Nephron progenitor cell (in vitro differentiated cells): Measurements from ENCODE around the gene CD55.

Experiments used
- DNase-seq: peaks from one replicate; pipeline ENCODE4 v3.0.0; 2021
- H3K27ac Mint-ChIP-seq: 2 replicates; pipeline ENCODE4 v1.8.0; 2021; ENCODE audit warnings: mild to moderate bottlenecking, moderate library complexity, mixed read lengths
- H3K27me3 Mint-ChIP-seq: 2 replicates; pipeline ENCODE4 v1.8.0; 2021; ENCODE audit warnings: mild to moderate bottlenecking, low read depth, mixed read lengths; ENCODE audit not compliant: poor library complexity
- H3K36me3 Mint-ChIP-seq: 2 replicates; pipeline ENCODE4 v1.8.0; 2021; ENCODE audit warnings: low read depth, mixed read lengths
- H3K4me1 Mint-ChIP-seq: 2 replicates; pipeline ENCODE4 v1.8.0; 2021; ENCODE audit warnings: mixed read lengths
- H3K4me3 Mint-ChIP-seq: 2 replicates; pipeline ENCODE4 v1.8.0; 2021; ENCODE audit warnings: mild to moderate bottlenecking, moderate library complexity, mixed read lengths
- H3K9me3 Mint-ChIP-seq: 2 replicates; pipeline ENCODE4 v1.8.0; 2021; ENCODE audit warnings: mild to moderate bottlenecking, moderate library complexity, mixed read lengths
- TF ChIP-seq, protein P1 (sequence below): fragments of 200-600 bp; sonication (generic); IDR thresholded peaks from 2 replicates; pipeline ENCODE4 v1.5.0; 2021; ENCODE audit warnings: antibody characterized with exemption

Gene CD55

DNA sequence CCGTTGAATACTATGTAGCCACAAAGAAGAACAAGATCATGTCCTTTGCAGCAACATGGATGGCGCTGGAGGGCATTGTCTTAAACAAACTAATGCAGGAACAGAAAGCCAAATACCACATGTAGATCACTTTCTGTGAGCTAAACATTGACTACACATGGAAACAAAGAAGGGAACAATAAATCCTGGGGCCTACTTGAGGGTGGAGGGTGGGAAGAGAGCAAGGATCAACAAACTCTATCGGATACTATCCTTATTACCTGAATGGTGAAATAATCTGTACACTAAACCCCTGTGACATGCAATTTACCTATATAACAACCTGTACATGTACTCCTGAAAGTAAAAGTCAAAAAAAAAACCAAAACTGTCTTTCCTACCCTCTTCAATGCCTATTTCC, 40.8 kb upstream of the CD55 start:
- DNase-seq, result no peak
- Mint-ChIP-seq H3K36me3 (no peaks in the 10 kb centered on the region), H3K4me3 (no peak overlapping the region), H3K9me3 (peaks cover 4% of the 10 kb centered on the region), H3K4me1 (no peaks in the 10 kb centered on the region), H3K27ac (no peak overlapping the region), H3K27me3 (peaks cover 7% of the 10 kb centered on the region)
- TF ChIP-seq, protein P1, sequence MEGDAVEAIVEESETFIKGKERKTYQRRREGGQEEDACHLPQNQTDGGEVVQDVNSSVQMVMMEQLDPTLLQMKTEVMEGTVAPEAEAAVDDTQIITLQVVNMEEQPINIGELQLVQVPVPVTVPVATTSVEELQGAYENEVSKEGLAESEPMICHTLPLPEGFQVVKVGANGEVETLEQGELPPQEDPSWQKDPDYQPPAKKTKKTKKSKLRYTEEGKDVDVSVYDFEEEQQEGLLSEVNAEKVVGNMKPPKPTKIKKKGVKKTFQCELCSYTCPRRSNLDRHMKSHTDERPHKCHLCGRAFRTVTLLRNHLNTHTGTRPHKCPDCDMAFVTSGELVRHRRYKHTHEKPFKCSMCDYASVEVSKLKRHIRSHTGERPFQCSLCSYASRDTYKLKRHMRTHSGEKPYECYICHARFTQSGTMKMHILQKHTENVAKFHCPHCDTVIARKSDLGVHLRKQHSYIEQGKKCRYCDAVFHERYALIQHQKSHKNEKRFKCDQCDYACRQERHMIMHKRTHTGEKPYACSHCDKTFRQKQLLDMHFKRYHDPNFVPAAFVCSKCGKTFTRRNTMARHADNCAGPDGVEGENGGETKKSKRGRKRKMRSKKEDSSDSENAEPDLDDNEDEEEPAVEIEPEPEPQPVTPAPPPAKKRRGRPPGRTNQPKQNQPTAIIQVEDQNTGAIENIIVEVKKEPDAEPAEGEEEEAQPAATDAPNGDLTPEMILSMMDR, result no peak

DNA sequence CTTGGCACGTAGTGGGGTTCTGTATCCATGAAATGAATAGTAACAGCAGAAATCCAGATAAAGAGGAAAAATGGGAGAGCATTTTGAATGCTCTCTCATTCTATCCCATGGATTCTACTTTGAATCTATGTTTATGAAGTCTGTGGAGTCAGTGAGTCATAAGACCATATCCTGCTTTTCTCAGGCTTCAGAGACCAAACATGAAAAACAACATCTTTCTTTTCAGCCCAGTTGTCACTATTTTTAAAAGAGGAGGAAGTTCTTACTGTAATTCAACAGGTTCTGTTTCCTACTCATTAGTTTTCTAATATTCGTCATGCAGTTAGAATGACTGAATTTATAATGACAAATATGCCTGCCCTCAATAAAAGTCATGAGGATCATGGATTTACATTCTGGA, 39.4 kb upstream of the CD55 start:
- no peak for DNase-seq
- H3K27ac Mint-ChIP-seq, result no peak overlapping the region
- H3K36me3 Mint-ChIP-seq, result no peaks in the 10 kb centered on the region
- H3K9me3 Mint-ChIP-seq, result no peaks in the 10 kb centered on the region
- H3K27me3 Mint-ChIP-seq, result peaks cover 12% of the 10 kb centered on the region
- TF ChIP-seq, protein P1, result no peak
- H3K4me3 Mint-ChIP-seq, result no peak overlapping the region
- H3K4me1 Mint-ChIP-seq, result no peaks in the 10 kb centered on the region

DNA sequence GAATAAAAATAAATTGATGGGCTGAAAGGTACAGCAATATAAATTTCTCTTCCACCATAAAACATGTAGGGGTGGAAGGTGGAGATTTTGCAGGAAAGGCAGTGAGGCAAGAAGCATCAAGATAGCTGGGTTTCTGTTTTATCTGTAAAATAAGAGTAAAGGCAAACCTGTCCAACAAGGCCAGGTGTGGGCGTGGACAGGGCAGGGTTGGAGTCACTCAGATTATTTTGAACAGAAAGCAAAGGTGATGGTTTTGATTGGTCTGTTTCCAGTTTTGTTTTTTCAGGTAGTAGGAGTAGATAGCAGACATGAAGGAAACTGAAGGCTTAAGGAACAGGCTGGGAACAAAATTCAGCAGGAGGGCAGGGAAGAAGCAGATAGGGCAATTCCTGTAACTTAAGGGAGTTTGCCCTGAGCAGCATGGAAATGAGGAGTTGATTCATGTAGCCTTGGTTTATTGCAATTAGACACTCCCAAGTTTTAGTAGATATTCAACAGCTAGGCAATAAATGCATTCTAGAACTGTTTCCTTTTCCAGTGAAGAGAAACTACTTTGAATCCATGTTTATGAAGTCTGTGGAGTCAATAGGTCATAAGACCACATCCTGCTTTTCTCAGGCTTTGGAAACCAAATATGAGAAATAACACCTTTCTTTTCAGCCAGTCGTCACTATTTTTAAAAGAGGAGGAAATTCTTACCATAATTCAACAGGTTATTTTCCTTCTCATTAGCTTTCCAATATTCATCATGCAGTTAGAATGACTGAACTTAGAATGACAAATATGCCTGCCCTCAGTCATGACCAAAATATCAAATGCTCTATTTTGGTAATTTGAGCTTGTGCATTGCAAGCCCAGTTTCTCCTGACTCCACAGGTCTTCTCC, 38.7 kb upstream of the CD55 start:
- H3K4me1 Mint-ChIP-seq, result no peaks in the 10 kb centered on the region
- H3K27ac Mint-ChIP-seq, result peak overlapping the region; percentile 52

DNA sequence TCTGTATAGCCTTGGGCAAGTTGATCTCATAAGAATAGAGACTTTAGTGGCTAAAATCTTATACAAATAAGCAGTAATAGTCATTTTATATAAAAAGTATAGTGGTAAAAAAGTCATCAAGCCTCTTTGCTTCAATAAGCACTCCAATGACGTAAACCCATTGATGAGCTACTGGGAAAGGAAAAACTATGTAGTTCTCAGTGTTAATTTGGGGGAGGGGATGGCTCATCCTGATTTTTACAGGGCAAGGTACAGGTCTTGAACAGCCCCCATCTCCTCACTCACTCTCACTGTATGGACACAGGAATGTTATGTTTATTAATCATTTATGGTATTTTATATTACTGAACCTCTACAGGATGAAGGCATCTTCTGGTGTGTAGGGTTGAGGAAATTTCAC, 38.1 kb upstream of the CD55 start:
- H3K36me3 Mint-ChIP-seq, result no peaks in the 10 kb centered on the region
- DNase-seq, result no peak
- peaks cover 12% of the 10 kb centered on the region for H3K27me3 Mint-ChIP-seq
- H3K4me1 Mint-ChIP-seq, result no peaks in the 10 kb centered on the region
- TF ChIP-seq, protein P1, result no peak
- no peaks in the 10 kb centered on the region for H3K9me3 Mint-ChIP-seq
- H3K4me3 Mint-ChIP-seq, result no peak overlapping the region
- H3K27ac Mint-ChIP-seq, result no peak overlapping the region

More for the DNA sequence above, 38.7 kb upstream of the CD55 start:
- no peak overlapping the region for H3K4me3 Mint-ChIP-seq
- peaks cover 12% of the 10 kb centered on the region for H3K27me3 Mint-ChIP-seq
- TF ChIP-seq, protein P1, result no peak
- no peak for DNase-seq
- no peaks in the 10 kb centered on the region for H3K9me3 Mint-ChIP-seq
- no peaks in the 10 kb centered on the region for H3K36me3 Mint-ChIP-seq

DNA sequence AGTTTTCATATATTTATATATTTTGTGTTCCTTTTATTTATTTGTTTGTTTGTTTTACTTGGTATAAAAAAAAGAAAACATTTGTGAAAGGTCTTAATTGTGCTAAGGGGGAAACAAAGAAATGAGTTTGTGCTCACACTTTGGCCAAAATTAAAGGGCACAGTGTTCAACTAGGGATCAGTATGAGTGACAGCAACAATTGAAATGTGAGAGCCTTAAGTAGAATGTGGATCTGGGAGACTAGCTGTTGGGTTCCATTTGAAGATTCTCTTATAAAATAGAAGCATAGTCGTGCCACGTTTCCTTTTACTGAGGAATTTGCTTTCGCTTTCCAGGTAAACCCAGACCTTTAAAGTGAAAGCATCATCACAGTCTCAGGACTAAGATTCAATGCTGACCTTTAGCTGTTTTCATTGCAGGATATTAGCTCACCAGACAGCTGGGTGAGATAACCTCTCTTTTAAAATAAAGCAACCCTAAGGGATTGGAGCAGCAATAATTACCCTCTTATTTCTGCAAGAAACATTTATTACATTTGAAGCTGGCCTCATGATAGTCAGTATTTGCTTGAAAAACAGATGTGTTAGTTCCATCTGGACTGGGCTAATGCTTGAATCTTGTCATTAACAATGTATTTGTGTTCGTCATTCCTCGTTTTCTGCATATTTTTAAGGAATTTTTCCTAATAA, 37.1 kb upstream of the CD55 start:
- Mint-ChIP-seq H3K36me3 (no peaks in the 10 kb centered on the region), H3K27me3 (peaks cover 12% of the 10 kb centered on the region), H3K9me3 (no peaks in the 10 kb centered on the region), H3K27ac (no peak overlapping the region), H3K4me3 (no peak overlapping the region), H3K4me1 (no peaks in the 10 kb centered on the region)
- no peak for DNase-seq
- TF ChIP-seq, protein P1, result no peak
